K562 (cell line): Measurements from ENCODE around the gene DTX3. TPM values are rescaled to one million over a fixed set of nuclear protein-coding genes. Genes with fewer than 3 reads are reported as not detected.

ENCODE experiments used
- ATAC-seq: fragments of 200-7000 bp; cut with Tn5 transposase; 3 replicates; pipeline ENCODE4 v1.9.1; 2020; ENCODE audit warnings: moderate library complexity
- BruUV-seq: library from RNA; stranded (reverse); fragments of 400-500 nt; replicated peaks from 2 replicates; lab custom pipeline; 2021; lab: Mats Ljungman, UMichigan
- CTCF ChIA-PET: fragments of 300-600 bp; formaldehyde crosslinking; extraction: SDS; loops from one replicate; lab custom pipeline; 2021; ENCODE audit warnings: low intra/inter-chr PET ratio; lab: Yijun Ruan, JAX
- POLR2A ChIA-PET: fragments of 300-600, 350-650 bp; sonication (Branson Sonifier 250); formaldehyde crosslinking; extraction: SDS; loops from one replicate; lab custom pipeline; 2021; ENCODE audit warnings: antibody characterized with exemption, inconsistent platforms; lab: Yijun Ruan, JAX
- DNase-seq, 4 experiments: peaks; one replicate each; pipeline versions ENCODE4 v3.0.0 to v3.0.0-alpha.2; 2011 to 2018; ENCODE audit warnings: low spot score in 3 of 4, mixed read lengths in 3 of 4; ENCODE audit errors: extremely low read depth in 1 of 4
- FAIRE-seq: peaks from 2 replicates; lab custom pipeline; 2011; peaks lifted over from hg19 to GRCh38; lab: Jason Lieb, UNC
- H2AFZ ChIP-seq: 2 replicates; pipeline ENCODE4 v1.6.0; 2011; ENCODE audit warnings: low read depth, low read length, control low read depth, inconsistent platforms
- H3K27ac ChIP-seq: fragments of 200-600 bp; 3 replicates; pipeline ENCODE4 v1.8.0; 2011; ENCODE audit warnings: low read depth, mild to moderate bottlenecking, control low read depth, inconsistent platforms, low read length, moderate library complexity, mixed read lengths; ENCODE audit errors: extremely low read depth
- H3K27me3 ChIP-seq, 2 experiments: fragments of 300-600 bp in 1 of 2; 2 replicates in 1 of 2; 3 replicates in 1 of 2; pipeline versions ENCODE4 v1.6.0 to v1.8.0; 2011; ENCODE audit warnings: inconsistent platforms in 2 of 2, low read length in 2 of 2, mild to moderate bottlenecking in 1 of 2, mixed read lengths in 1 of 2, moderate library complexity in 1 of 2; ENCODE audit not compliant: control insufficient read depth in 2 of 2, insufficient read depth in 2 of 2
- H3K36me3 ChIP-seq: fragments of 300-600 bp; 3 replicates; pipeline ENCODE4 v1.8.0; 2011; ENCODE audit warnings: mild to moderate bottlenecking, low read length, inconsistent platforms; ENCODE audit not compliant: control insufficient read depth, insufficient read depth
- H3K4me1 ChIP-seq, 2 experiments: fragments of 200-600 bp in 1 of 2; replicated peaks in 1 of 2; 2 replicates in 1 of 2; 3 replicates in 1 of 2; pipeline versions ENCODE4 v1.5.1 to v1.8.0; 2011; ENCODE audit warnings: inconsistent platforms in 2 of 2, low read length in 2 of 2, mild to moderate bottlenecking in 1 of 2, mixed read lengths in 1 of 2, moderate library complexity in 1 of 2; ENCODE audit not compliant: control insufficient read depth in 2 of 2, insufficient read depth in 2 of 2
- H3K4me2 ChIP-seq: 2 replicates; pipeline ENCODE4 v1.6.1; 2011; ENCODE audit warnings: low read length, control low read depth, inconsistent platforms, mixed read lengths; ENCODE audit not compliant: insufficient read depth
- H3K4me3 ChIP-seq: fragments of 200-600 bp; sonication (generic), shearing (Covaris generic); 2 replicates; pipeline ENCODE4 v1.5.1; 2016; ENCODE audit warnings: control low read depth, inconsistent platforms
- H3K79me2 ChIP-seq: fragments of 200-600 bp; 3 replicates; pipeline ENCODE4 v1.8.0; 2011; ENCODE audit warnings: low read length, inconsistent platforms; ENCODE audit not compliant: control insufficient read depth, insufficient read depth
- H3K9ac ChIP-seq, 2 experiments: 2 replicates each; pipeline versions ENCODE4 v1.6.0 to v1.6.1; 2011; ENCODE audit warnings: low read depth in 2 of 2, low read length in 2 of 2, control low read depth in 1 of 2, inconsistent platforms in 1 of 2, mild to moderate bottlenecking in 1 of 2, mixed read lengths in 1 of 2; ENCODE audit not compliant: insufficient read depth in 1 of 2
- H3K9me1 ChIP-seq: one replicate; pipeline ENCODE4 v1.6.0; 2011; ENCODE audit warnings: inconsistent platforms, mild to moderate bottlenecking, low read length, moderate library complexity; ENCODE audit not compliant: control insufficient read depth, insufficient read depth
- H3K9me3 ChIP-seq: replicated peaks from 2 replicates; pipeline ENCODE4 v1.5.1; 2011; ENCODE audit warnings: low read depth, low read length, inconsistent platforms; ENCODE audit not compliant: control insufficient read depth, insufficient read depth
- H4K20me1 ChIP-seq: replicated peaks from 2 replicates; pipeline ENCODE4 v1.6.1; 2011; ENCODE audit warnings: low read length, inconsistent platforms, mixed read lengths; ENCODE audit not compliant: control insufficient read depth, insufficient read depth
- CREM ChIP-seq: IDR thresholded peaks from 2 replicates; pipeline ENCODE4 v1.6.1; 2014; ENCODE audit warnings: antibody characterized with exemption, low read depth
- FOXP1 ChIP-seq: sonication (generic); formaldehyde crosslinking; IDR thresholded peaks from 2 replicates; pipeline ENCODE4 v1.8.0; 2022; ENCODE audit warnings: mild to moderate bottlenecking, missing genetic modification reagents
- GTF2E2 ChIP-seq: fragments of 200-800 bp; sonication (Bioruptor generic); IDR thresholded peaks from 2 replicates; pipeline ENCODE4 v1.6.1; 2016; ENCODE audit warnings: missing genetic modification characterization, missing compliant biosample characterization
- KDM1A ChIP-seq, 2 experiments: fragments of 450-650 bp; IDR thresholded peaks; 2 replicates each; pipeline ENCODE4 v1.6.1; 2016; ENCODE audit warnings: mild to moderate bottlenecking in 2 of 2
- LCOR ChIP-seq: sonication (generic); formaldehyde crosslinking; IDR thresholded peaks from 2 replicates; pipeline ENCODE4 v1.8.0; 2022; ENCODE audit warnings: mild to moderate bottlenecking, missing genetic modification reagents
- MCM5 ChIP-seq: fragments of 450-650 bp; IDR thresholded peaks from 2 replicates; pipeline ENCODE4 v1.6.1; 2016; ENCODE audit warnings: low read depth
- NFE2 ChIP-seq: IDR thresholded peaks from 2 replicates; pipeline ENCODE4 v1.6.1; 2014; ENCODE audit warnings: antibody characterized with exemption, low read depth
- POLR3A ChIP-seq: IDR thresholded peaks from 2 replicates; pipeline ENCODE4 v1.6.1; 2011; ENCODE audit warnings: borderline replicate concordance, mild to moderate bottlenecking, moderate library complexity; ENCODE audit not compliant: insufficient read length, insufficient read depth; ENCODE audit errors: extremely low read depth
- RB1 ChIP-seq: fragments of 450-650 bp; IDR thresholded peaks from 2 replicates; pipeline ENCODE4 v1.6.1; 2017; ENCODE audit warnings: low read depth, mild to moderate bottlenecking
- SMARCC2 ChIP-seq: fragments of 450-650 bp; IDR thresholded peaks from 2 replicates; pipeline ENCODE4 v1.6.1; 2017; ENCODE audit warnings: antibody characterized with exemption, moderate library complexity, mild to moderate bottlenecking, low read depth
- U2AF2 ChIP-seq: fragments of 200-400 bp; formaldehyde crosslinking; optimal IDR thresholded peaks from 2 replicates; pipeline ENCODE3; 2017; ENCODE audit warnings: low read depth, mild to moderate bottlenecking, low read length
- ZFP1 ChIP-seq: fragments of 450-650 bp; formaldehyde crosslinking; IDR thresholded peaks from 2 replicates; pipeline ENCODE4 v1.4.0; 2020; ENCODE audit warnings: mild to moderate bottlenecking, mixed read lengths
- ZNF785 ChIP-seq: fragments of 250-450 bp; sonication (Bioruptor Pico); IDR thresholded peaks from 2 replicates; pipeline ENCODE4 v1.4.0; 2020; ENCODE audit warnings: mild to moderate bottlenecking
- WGBS: fragments of 100-300 bp; shearing (Covaris generic); methylation state at CpG from one replicate; pipeline ENCODE4 v1.1.6; 2016; ENCODE audit warnings: low coverage, mixed read lengths; ENCODE audit not compliant: insufficient coverage; ENCODE audit errors: missing lambda C conversion rate; 5-methylcytosine and 5-hydroxymethylcytosine counted together
- in situ Hi-C: fragments of 300-500 bp; cut with MboI; formaldehyde crosslinking; loops from 4 replicates; pipeline ENCODE4 v1.15.0; 2018; ENCODE audit warnings: inconsistent platforms, mixed read lengths
- intact Hi-C: fragments of 100-400 bp; cut with micrococcal nuclease; formaldehyde crosslinking; loops from 2 replicates; pipeline ENCODE4 v1.14.2; 2022
- polyA plus RNA-seq, 8 experiments: library from polyadenylated mRNA; depleted of rRNA in 4 of 8; stranded (reverse) in 5 of 8; unstranded in 3 of 8; fragments of >200 nt; fragmentation: Nextera tagmentation in 2 of 8; fragmentation: Illumina TruSeq in 1 of 8; extraction: Ambion mirVana in 2 of 8; extraction: Trizol in 1 of 8; gene quantifications; 2 replicates each; pipeline versions ENCODE4 v1.2.1 to v1.2.3, GENCODE V29; 2011 to 2014; ENCODE audit warnings: inconsistent platforms in 1 of 8, missing spikeins in 1 of 8
- total RNA-seq, 7 experiments: library from RNA; depleted of rRNA in 6 of 7; stranded (reverse); fragments of >200 nt in 6 of 7; fragmentation: Illumina TruSeq in 2 of 7; extraction: Trizol in 2 of 7; gene quantifications; 2 replicates each; pipeline versions ENCODE4 v1.2.1 to v1.2.3, GENCODE V29; 2011 to 2021; ENCODE audit warnings: low replicate concordance in 1 of 7

The DTX3 gene
- total and polyA plus RNA-seq, 9 of the 15 experiments (the other 6 are each of a cell fraction or from before 2014, with no cell fraction given): 0.03 to 0.09 (median 0.06) TPM; not detected in 6

DNA sequence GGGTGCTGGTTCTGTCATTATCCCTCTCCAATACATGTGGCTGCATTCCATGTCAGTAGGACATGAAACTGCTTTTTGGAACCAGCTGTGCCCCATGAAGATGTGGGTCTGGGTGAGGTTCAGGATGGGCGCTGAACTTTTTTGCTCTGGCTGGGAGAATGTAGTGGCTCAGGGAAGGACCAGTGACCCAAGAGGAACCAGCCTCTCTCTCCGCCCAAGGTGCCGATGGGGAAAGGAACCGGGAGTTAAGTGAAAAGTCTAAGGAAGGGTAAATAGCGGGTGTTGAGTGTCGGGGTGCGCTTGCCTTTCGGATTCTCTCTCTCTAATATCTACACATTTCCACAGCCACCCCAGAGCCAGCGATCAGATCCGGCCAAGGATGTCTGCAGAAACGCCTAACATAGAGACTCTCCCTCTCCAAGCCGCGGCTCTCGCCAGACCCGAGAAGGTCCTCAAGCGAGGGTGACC, 14.4 kb downstream of the DTX3 start:
- no peaks in the 10 kb centered on the region for H3K9me3 ChIP-seq
- intact Hi-C loops (no loop called here), in situ Hi-C loops (no loop called here)
- H3K27me3 ChIP-seq: no peaks in the 10 kb centered on the region
- no peak overlapping the region for H2AFZ ChIP-seq
- H3K36me3 ChIP-seq: peaks cover 16% of the 10 kb centered on the region; the same call in 2 of the 3 replicates
- peaks cover under 1% of the 10 kb centered on the region for H3K9me1 ChIP-seq
- ChIA-PET POLR2A (interaction anchor here (1.3 kb wide), 1 partner anchor 99 kb away, joined by 6 read pairs; the partner anchor contains the start of gene DDIT3), CTCF (no interaction called here)
- peaks cover 37 to 46% of the 10 kb centered on the region in 2 experiments for H3K4me1 ChIP-seq
- no peak for ATAC-seq
- no peak for TF ChIP-seq LCOR (CRISPR knock-in tag)
- TF ChIP-seq ZNF785 (CRISPR knock-in tag): no peak
- no peak for TF ChIP-seq CREM
- TF ChIP-seq GTF2E2 (tag): no peak
- no peak for TF ChIP-seq POLR3A
- TF ChIP-seq KDM1A (IDR thresholded peaks at IDR 0.05): no peak
- TF ChIP-seq MCM5: no peak
- no peak for TF ChIP-seq U2AF2
- TF ChIP-seq FOXP1 (CRISPR knock-in tag): no peak
- TF ChIP-seq SMARCC2: no peak
- TF ChIP-seq ZFP1 (CRISPR knock-in tag): no peak
- no peak for TF ChIP-seq RB1
- no peak for TF ChIP-seq NFE2
- 62% methylated on average over 12 of the region's 16 CpGs for WGBS
- no peak overlapping the region for H3K27ac ChIP-seq
- H3K4me2 ChIP-seq: no peak overlapping the region
- no peak overlapping the region for H3K4me3 ChIP-seq
- no TSS peak for BruUV-seq
- H3K79me2 ChIP-seq: no peaks in the 10 kb centered on the region
- FAIRE-seq: no peak
- peak overlapping the region in 1 of 2 experiments; percentile 13; a peak in 1 of 4 replicates for H3K9ac ChIP-seq
- H4K20me1 ChIP-seq: no peaks in the 10 kb centered on the region
- no peak for DNase-seq
